ENCODE results near the gene UGGT1.

DNA sequence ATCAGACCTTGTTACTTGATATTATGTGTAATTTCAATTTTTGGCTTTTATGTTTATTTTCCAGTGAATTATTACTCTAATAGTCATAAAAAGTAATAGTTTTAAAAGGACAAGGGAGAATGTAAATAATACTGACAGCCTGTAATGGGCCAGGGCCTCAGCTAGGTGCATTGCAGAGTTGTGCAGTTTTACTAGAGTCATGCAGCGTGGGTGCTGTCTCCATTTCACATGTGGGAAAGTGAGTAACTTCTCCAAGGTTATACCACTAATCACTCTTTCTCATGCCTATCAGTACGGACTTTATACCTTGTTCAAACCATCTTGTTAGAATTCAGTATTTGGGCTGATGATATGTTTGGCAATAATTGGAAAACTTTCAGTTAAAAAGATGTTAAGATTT lies 73.3 kb downstream of the UGGT1 start:
- TF ChIP-seq, protein P1, sequence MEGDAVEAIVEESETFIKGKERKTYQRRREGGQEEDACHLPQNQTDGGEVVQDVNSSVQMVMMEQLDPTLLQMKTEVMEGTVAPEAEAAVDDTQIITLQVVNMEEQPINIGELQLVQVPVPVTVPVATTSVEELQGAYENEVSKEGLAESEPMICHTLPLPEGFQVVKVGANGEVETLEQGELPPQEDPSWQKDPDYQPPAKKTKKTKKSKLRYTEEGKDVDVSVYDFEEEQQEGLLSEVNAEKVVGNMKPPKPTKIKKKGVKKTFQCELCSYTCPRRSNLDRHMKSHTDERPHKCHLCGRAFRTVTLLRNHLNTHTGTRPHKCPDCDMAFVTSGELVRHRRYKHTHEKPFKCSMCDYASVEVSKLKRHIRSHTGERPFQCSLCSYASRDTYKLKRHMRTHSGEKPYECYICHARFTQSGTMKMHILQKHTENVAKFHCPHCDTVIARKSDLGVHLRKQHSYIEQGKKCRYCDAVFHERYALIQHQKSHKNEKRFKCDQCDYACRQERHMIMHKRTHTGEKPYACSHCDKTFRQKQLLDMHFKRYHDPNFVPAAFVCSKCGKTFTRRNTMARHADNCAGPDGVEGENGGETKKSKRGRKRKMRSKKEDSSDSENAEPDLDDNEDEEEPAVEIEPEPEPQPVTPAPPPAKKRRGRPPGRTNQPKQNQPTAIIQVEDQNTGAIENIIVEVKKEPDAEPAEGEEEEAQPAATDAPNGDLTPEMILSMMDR (IDR thresholded peaks at IDR 0.05), result no peak
- TF ChIP-seq POLR2AphosphoS5 (IDR thresholded peaks at IDR 0.05), result no peak
